HG03342 (cell line): Measurements from ENCODE around the gene SLC22A16.
"Not testable (repeated sequence)": the region's sequence is repeated elsewhere in the genome, so short reads cannot be mapped to it uniquely, and the experiment has no call there.

Experiments used
- ATAC-seq: cut with Tn5 transposase; IDR thresholded peaks from one replicate; pipeline ENCODE4 v1.9.1; 2021; ENCODE audit warnings: mild to moderate bottlenecking, moderate library complexity; ENCODE audit not compliant: unreplicated experiment

Gene SLC22A16, protein sequence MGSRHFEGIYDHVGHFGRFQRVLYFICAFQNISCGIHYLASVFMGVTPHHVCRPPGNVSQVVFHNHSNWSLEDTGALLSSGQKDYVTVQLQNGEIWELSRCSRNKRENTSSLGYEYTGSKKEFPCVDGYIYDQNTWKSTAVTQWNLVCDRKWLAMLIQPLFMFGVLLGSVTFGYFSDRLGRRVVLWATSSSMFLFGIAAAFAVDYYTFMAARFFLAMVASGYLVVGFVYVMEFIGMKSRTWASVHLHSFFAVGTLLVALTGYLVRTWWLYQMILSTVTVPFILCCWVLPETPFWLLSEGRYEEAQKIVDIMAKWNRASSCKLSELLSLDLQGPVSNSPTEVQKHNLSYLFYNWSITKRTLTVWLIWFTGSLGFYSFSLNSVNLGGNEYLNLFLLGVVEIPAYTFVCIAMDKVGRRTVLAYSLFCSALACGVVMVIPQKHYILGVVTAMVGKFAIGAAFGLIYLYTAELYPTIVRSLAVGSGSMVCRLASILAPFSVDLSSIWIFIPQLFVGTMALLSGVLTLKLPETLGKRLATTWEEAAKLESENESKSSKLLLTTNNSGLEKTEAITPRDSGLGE

DNA sequence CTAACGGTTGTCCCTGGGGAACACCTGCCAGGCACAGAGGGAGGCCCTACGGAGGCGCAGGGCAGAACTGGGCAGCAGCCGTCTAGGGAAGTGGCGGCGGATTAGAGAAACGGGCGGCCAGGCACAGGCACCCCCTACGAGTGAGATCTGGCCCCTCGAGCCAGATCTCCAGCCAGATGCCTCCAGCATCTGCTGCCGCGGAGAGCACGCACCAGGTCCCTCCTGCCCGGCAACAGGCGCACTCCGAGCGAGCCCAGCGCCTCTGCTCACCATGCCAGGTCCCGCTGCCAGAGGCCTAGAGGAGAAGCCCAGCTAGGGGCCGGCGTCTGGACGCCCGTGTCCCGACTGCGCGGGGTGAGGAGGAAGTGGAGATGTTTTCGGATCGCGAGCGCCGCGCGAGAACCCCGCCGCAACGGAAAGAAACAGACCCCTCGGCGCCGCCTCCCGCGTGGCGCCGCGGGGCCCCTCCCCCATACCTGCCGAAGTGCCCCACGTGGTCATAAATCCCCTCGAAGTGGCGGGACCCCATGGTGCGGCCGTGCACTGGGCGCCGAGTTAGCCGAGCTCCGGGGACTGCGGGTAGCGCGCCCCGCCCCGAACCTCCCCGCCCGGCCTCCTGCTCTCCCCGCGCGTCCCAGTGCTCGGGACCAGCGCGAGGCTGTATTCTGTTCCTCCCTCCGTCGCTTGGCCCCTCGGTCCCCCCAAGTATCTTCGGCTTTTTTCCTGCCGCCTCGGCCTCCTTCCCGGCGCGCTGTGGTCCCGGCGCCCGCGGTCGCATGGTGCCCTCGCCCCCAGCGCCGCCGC is at the start of gene SLC22A16:
SLC22A16 (minus strand) TSS at position 568 of the 804 bp plus-strand sequence; CDS start at position 529, 39 bp downstream.
- no peak for ATAC-seq

DNA sequence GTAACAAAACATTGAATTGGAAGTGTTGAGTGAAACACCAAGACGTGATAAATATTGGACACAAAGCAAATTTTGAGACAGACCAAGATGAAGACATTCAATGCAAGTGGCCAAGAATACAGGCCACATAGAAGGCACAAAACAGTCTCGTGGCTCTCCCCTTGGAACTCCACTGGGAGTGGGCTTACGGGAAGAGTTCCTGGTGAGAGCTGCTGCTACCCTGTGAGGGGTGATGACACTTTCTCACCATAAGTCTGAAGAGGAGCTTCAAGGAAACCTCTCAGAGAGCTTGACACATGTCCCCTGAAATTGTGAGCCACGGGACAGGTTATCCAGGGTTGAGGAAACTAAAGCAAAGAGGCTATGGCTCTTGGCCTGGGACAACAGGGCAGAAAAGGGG is 48.6 kb upstream of the SLC22A16 start:
- ATAC-seq: no peak

DNA sequence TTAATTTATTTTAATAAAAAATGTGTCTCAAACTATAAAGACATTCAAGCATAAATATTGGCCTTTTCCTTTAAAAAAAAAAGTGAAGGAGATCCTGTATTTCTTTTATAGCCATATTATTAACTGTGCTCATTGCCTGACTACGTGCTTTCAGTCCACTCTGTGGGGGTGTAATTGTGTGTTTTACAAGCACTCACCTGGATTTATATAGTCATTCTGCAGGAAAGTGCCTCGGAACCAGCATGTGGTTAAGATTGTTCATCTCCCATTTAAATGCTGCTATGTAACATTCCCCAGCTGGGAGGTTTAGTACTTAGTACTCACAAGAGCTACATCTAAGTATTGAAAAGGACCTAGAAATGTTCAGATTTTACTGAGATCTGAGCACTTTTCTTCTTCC is 47.9 kb upstream of the SLC22A16 start:
- no peak for ATAC-seq

DNA sequence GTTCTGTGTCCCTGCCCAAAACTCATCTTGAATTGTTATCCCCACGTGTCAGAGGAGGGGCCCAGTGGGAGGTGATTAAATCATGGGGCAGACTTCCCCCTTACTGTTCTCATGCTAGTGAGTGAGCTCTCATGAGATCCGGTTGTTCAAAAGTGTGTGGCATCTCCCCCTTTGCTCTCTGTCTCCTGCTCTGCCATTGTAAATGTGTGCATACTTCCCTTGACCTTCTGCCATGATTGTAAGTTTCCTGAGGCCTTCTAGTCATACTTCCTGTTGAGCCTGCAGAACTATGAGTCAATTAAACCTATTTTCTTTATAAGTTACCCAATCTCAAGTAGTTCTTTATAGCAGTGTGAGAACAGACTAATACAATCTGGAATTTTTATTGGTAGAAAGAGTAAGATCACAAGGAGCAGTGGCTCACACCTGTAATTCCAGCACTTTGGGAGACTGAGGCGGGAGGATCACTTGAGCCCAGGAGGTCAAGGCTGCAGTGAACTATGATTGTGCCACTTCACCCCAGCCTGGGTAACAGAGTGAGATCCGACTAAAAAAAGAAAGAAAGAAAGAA is 47.1 kb upstream of the SLC22A16 start:
- no peak for ATAC-seq

DNA sequence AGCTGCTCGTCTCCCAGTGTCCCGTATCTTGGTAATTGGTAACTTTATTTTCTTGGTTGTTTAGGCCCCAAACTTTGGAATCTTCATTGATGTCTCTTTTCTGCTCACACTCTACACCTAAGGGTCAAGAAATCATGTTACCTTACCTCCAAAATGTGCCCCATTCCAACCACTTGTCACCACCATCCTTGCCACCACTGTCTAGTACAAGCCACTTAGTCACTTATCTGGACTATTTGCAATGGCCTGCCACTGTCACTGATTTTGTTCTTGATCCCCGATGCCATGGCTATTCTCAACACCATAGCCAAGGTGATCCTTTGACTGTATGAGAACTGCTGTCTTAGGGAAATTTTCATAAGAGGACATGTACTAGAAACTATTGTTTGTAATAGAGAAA is 46.0 kb upstream of the SLC22A16 start:
- ATAC-seq: no peak

DNA sequence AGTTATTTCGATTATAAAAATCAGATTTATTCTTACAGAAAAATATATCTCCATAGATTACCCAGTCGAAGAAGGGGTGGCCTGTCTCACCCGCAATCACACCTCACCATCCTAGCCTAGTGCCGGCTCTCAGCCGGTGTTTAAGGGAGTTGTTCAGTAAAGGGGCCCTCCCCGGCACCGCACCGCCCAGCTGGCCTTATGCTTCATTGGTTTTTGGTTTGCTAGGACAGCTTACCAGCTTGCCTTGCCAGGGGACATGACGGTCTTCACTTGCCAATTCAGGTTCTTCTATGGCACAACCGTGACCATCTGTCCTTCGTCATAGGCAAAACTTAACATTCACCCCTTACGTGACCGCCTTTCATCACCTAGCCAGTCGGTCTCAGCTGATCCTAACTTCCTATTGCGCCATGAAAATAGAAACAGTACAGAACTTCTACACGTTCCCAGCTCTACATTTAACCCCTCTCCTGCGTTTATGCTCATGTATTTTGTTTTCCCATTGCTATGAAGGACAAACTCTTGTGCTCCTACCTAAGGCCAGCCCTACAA is 44.7 kb upstream of the SLC22A16 start:
- no peak for ATAC-seq

DNA sequence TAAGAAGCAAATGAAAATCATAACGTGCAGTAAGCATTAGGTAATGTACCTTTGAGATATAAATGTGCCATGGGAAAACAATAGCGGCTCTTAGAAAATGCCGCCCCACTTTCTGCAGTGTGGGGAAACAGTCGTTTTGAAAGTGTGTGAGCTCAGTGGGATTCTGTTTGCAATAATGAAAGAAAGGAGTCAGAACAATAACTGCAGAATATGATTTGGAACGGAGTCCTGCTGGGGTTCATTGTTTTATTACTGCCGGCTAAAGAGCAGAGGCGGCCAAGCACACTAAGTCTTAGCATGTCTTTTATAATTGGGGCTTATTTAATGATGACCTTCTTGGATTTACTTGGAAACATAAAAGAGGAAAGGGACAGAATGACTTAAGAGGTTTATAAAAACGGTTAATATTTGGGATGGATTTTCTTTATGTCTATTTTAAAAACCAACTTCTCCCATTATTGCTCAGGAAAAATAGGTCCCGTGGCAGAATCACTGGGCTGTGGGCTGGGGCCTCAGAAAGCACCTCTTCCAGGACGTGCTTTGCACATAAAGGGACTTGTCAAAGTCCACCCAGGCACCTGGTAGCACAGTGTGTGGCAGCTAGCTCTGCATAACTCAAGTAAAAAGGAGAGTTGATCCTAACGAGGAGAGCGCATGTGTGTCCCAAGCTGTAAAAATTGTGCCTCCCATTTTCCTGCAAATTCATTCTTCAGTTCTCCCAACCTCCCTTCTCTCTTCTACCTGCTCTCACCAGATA is 44.0 kb upstream of the SLC22A16 start:
- no peak for ATAC-seq

DNA sequence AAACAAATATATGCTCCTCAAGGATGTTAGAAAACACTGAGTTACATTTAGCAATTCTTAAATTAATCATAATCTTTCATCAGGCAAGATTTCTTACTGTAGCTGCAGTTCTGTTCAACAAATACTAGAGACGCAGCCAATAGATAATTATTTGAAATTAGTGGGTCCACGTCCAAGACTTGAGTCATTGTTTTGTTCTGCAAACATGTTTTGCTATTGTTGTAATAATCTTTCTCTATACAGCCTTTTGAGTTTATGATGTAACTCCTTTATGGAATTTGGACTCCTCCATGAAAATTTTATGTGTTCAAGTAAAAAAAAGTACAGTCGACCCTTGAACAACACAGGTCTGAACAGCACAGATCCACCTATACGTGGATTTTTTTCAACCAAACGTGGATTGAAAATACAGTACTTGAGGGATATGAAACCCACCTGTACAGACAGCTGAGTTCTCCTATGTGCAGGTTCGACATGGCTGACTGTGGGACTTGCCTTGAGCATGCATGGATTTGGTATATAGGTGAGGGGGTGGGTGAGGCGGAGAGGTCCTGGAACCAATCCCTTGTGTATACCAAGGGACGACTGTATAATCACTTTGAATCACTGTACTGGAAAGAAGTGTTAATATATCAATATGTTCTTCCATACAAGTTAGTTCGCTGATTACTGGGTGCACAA is 41.3 kb upstream of the SLC22A16 start:
- ATAC-seq: no peak

DNA sequence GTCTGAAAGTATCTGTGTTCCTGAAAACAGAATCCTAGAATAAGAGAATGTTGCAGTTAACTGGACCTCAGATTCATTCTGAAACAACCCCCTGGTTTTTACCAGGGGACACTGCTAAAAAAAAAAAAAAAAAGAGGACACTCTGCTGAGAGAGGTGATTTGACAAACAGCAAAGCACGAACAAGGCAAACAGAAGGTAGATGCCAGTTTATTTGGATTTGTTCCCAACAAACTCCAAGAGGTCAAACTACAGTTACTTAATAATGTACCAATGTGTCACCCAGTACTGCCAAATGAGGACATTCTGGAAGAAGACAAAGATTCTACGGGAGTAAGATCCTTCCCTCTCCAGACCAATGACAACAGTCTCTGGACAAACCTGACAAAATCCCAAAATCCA is 40.6 kb upstream of the SLC22A16 start:
- ATAC-seq: no peak

DNA sequence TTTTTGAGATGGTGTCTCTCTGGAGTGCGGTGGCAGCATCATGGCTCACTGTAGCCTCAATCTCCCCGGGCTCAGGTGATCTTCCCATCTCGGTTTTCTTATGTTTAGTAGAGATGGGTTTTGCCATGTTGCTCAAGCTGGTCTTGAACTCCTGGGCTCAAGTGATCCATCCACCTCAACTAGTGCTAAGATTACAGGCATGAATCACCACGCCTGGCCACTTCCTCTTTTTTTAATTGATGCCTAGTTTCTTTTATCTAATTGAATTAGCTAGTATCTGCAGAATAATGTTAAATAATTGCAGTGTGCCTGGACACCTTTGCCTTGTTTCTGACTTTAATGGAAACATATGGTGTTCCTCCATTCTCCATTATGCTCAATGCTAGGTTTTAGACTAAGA is 38.4 kb upstream of the SLC22A16 start:
- no peak for ATAC-seq

DNA sequence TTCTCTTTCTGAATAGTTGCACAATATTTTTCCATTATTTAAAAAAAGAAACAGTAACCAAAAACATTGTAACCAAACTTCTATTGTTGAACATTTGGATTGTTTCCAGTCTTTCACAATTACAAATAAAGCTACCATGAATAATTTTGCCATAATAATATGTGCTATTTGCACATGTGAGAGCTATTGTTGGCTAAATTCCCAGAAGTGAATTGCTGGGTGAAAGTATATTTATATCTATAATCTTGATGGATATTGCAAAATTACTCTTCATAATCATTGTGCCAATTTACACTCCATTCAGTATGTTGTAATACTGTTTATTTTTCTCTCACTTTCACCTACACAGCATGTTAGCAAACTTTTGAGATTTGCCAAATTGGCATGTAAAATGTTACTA is 36.6 kb upstream of the SLC22A16 start:
- ATAC-seq: no peak

DNA sequence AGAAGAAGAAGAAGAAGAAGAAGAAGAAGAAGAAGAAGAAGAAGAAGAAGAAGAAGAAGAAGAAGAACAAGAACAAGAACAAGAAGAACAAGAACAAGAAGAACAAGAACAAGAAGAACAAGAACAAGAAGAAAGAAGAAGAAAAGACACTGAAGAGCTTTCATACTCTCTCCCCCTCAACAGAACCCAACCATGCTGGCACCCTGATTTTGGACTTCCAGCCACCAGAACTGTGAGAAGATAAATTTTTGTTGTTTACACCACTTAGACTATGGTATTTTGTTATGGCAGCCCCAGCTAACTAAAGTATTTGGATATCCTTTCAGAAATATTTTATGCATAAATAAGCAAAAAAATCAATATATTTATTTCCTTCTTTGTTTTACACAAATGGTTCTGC is 36.1 kb upstream of the SLC22A16 start:
- not testable (repeated sequence) for ATAC-seq

DNA sequence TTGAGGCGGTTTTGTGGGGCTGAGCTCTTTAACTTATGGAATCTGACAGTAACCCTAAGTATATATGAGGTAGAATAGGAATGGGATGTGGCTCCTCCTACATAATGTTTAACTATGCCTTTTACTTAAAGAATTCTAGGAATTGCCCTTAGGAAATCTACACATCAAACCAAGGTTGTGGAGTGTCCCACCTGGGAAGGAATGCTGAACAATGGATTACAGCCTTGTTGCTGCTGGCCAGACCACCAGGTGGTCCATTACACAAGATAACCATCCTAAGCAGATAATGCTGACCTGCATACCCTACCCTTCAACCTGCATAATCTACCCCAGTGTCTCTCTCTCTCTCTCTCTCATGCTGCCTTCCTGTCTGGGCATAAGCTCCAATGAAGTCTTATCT is 35.0 kb upstream of the SLC22A16 start:
- ATAC-seq: no peak

DNA sequence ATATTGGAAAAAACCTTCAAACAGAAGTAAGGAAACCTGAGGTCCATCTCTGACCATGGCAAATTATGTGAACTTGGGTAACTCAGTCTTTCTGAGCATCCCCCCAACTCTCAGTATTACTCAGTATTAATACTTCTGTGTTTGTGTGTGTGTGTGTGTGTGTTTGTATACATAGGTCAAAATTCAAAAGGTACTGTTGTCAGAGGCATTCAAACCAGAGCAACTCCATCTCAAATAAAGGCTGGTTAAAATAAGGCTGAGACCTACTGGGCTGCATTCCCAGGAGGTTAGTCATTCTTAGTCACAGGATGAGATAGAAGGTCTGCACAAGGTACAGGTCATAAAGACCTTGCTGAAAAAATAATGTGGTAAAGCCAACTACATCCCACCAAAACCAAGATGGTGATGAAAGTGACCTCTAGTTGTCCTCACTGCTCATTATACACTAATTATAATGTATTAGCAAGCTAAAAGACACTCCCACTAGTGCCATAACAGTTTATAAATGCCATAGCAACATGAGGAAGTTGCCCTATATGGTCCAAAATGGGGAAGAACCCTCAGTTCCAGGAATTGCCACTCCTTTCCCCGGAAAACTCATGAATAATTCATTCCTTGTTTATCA is 33.3 kb upstream of the SLC22A16 start:
- ATAC-seq: no peak

DNA sequence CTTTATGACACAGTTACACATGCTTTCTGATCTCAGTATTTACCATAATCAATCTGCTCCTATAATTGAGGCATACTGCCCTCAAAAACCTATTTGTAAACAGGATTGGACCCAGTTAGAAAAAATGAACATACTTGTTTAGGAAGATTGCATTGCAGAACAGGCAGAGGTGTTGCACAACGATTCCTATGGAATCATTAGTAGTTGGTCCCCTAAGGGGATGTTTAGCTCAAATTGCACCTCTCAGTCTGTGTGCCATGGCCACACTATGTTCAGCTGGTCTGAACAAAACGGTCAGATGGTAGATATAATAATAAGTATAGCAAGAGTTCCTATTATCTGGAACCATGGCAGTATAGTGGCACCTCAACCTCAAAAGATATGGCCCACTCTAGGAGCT is 28.5 kb upstream of the SLC22A16 start:
- not testable (repeated sequence) for ATAC-seq

DNA sequence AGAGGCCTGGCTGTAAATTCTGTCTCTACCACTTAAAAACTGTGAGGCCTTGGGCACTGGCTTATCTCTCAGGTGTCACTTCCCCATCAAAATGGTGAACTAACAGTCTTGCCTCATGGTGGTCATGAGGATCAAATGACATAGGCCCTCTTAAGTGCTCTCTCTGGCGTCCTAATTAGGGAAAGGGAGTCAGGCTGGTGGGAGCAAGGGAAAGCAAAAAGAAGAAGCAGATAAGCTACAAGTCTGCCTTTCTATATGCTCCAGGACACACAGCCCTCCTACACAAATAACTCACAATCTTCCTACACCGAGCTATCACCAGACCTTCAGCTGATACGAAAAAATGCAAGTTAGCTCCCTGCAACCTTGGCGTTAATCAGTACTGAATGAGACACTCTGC is 19.5 kb upstream of the SLC22A16 start:
- ATAC-seq: no peak

DNA sequence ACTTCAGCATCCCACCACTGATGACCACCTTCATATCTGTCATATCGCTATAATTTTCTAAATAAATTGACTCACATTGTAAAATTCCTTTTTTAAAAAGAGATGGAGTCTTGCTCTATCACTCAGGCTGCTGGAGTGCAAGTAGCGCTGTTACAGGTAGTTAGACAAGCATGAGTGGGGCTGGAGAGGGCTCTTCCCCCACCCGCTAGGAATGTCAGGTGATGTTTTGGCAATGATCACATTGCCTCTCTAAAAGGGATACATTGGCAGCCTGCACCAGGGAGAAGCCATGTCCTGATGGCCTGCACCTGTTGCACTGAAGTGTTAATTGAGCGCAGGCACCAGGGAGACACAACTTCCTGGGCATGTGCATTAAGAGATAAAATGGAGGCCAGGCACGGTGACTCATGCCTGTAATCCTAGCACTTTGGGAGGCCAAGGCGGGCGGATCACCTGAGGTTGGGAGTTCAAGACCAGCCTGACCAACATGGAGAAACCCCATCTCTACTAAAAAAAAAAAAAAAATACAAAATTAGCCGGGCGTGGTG is 16.9 kb upstream of the SLC22A16 start:
- no peak for ATAC-seq

DNA sequence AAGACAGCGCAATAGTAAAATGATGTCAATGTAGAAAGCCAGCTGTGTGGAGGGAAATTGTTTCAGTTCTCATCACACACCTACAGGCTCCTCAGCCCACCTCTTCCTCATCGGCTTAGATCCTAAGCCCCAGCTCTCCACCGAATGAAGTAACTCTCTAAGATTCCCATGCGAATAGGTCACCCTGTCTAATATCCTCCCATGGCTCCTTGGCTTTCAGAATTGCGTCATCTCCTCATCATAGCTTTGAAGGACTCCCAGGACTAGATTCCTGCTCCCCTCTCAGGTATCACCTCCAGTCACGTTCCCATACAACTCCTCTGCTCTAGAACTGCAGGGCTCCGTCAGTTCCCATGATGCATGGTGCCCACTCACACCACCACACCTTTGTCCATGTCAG is 16.2 kb upstream of the SLC22A16 start:
- ATAC-seq: no peak

DNA sequence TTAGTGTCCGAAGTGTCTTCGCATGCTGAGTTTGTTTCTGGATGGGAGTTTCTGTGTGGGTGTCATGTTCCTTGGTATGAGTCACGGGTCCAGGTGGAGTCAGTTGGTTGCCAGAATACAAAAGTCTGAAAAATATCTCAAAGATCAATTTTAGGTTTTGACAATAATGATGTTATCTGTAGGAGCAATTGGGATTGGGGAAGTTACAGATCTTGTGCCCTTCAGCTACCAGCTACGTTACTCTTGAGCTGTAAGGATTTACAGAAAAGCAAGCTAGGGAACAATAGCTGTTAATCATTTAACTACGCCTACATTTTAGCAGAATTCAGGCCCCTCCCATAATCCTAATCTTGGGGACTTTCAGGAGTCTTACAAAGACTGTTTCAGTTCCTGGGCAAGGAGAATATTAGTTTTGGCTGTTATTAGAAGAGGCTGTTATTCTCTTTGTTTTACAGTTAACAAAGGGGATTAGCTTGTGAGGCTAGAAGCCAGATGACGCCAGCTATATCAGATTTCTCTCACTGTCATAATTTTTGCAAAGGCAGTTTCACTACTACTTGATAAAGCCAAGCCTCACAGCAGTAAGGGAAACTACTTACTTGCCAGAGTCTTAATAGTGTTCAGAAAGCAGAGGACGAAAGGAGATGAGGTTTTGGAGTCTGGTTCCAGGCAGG is 15.4 kb upstream of the SLC22A16 start:
- no peak for ATAC-seq
